SIG-M5 treated with dmso at 0.1 percent for 504 hours (cell line): ENCODE data around the gene UBXN6.

Source experiments
- DNase-seq: peaks from one replicate; lab custom pipeline; 2025; ENCODE audit not compliant: unreplicated experiment; lab: John Stamatoyannopoulos, UW

UBXN6 gene

DNA sequence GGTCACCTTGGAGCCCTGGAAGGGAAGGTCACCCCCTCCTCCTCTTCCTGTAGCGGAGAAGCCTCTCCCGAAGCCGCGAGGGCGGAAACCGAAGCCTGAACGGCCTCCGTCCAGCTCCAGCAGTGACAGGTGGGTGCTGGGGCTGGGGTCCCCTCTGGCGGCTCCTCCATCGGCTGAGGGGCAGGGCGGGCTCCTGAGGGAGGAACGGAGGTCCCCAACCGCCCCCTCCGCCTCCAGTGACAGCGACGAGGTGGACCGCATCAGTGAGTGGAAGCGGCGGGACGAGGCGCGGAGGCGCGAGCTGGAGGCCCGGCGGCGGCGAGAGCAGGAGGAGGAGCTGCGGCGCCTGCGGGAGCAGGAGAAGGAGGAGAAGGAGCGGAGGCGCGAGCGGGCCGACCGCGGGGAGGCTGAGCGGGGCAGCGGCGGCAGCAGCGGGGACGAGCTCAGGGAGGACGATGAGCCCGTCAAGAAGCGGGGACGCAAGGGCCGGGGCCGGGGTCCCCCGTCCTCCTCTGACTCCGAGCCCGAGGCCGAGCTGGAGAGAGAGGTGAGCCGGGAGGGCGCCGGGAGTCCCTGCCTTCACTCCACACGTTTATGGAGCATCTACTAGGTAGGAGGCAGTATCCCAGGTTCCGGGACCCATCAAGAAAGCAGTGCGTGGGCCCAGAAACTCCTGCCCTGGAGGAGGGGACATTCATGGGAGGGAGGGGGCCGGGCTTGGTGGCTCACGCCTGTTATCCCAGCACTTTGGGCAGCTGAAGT lies 36.5 kb upstream of the UBXN6 start:
- DNase-seq, result no peak

DNA sequence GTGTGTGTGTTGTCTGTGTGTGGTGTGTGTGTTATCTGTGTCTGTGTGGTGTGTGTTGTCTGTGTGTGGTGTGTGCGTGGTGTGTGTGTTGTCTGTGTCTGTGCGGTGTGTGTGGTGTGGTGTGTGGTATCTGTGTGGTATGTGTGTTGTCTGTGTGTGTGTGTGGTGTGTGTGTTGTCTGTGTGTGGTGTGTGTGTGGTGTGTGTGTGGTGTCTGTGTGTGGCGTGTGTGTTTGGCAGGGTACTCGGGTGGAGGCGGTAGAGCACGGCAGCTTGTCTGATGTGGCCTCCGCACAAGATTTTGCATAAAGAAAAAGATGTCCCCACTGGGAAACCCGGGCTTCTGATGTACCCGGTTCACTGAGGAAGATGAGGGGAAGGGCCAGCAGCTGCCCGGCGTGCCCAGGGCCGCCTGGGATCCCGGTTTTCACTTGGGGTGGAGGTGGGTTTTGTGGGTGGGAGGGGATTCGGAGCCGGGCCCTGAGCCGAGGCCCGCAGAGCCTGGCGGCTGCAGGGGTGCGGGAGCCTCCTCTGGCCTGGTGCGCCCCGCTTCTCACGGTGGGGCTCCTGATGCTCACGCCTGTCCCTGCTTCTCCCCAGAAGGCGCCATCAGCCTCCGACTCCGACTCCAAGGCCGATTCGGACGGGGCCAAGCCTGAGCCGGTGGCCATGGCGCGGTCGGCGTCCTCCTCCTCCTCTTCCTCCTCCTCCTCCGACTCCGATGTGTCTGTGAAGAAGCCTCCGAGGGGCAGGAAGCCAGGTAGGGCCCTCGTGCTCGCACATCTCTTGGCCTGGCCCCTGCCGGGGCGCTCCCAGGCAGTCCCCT lies 35.7 kb upstream of the UBXN6 start:
- DNase-seq, result no peak

DNA sequence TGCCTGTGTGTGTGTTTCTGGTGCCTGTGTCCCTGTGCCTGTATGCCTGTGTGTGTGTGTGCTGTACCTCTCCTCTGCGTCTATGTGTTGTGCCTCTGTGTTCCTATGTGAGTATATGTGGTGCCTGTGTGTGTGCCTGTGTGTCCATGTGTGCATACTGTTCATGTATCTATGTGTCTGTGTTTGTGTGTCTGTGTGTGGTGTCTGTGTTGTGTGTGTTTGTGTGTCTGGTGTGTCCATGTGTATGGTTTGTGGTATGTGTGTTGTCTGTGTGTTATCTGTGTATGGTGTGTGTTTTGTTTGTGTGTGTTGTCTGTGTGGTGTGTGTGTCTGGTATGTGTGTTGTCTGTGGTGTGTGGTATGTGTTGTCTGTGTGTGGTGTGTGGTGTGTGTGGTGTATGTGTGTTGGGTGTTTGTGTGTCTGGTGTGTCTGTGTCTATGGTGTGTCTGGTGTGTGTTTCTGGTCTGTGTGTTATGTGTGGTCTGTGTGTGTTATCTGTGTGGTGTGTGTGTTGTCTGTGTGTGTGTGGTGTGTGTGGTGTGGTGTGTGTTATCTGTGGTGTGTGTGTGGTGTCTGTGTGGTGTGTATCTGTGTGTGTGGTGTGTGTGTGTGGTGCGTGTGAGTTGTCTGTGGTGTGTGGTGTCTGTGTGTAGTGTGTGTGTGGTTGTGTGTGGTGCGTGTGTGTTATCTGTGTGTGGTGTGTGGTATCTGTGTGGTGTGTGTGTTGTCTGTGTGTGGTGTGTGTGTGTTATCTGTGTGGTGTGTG lies 34.9 kb upstream of the UBXN6 start:
- DNase-seq, result no peak

DNA sequence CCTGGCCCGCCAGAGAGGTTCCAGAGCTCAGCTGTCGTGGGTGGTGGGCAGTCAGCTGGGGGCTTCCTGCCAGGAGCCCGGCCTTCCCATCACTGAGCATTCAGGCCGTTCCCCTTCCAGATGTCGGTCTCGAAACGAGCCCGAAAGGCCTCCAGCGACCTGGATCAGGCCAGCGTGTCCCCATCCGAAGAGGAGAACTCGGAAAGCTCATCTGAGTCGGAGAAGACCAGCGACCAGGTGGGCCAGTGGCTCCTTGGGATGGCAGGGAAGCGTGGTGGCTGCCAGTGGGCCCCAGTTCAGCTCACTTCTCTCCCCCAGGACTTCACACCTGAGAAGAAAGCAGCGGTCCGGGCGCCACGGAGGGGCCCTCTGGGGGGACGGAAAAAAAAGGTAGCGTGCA lies 33.9 kb upstream of the UBXN6 start:
- no peak for DNase-seq

DNA sequence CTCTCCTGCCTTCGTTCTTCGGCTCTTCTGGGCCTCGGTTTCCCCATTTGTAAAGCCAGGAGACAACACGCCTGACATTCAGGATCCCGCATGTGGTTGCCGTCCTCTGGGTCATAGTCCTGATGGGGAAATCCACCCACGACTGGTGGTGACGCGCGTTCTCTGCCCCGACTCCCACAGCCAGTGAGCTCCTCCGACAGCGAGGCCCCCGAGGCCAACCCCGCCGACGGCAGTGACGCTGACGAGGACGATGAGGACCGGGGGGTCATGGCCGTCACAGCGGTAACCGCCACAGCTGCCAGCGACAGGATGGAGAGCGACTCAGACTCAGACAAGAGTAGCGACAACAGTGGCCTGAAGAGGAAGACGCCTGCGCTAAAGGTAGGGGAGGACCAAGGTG lies 30.9 kb upstream of the UBXN6 start:
- DNase-seq, result no peak

DNA sequence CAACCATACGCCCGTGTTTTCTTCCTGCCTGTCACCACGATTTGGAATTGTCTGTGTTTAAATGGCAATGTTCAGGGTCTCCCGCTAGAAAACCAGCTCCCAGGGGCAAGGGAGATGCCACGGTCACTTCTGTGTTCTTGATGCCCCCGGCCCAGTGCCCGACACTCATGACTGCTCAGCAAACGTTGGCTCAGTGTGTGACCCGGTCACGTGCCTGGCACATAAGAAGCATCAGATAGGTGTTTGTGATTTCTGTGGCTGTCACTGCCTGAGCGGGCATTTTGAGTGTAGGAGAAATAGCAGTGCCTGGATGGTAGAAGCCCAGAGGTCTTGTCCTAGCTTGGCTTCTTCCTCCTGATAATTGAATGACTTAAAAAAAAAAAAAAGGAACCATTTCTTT lies 30.0 kb upstream of the UBXN6 start:
- DNase-seq, result no peak

DNA sequence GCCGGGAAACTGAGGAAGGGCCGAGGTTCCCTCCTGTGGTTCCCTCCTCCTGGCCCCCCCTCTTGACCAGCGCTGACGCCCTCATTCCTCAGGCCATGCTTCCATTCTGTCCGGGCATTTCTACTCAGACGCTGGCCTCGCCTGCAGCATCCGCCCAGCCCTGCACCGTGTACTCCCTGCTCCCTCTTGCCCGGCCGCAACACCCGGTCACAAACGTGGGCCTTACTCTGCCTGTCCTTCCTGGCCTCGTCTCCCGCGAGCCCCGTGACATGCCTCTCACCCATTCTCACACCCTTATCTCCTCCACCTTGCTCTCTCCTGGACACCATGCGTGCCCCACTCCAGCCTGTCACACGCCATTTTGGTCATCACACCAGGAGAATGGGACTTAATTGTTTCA lies 25.8 kb upstream of the UBXN6 start:
- no peak for DNase-seq

DNA sequence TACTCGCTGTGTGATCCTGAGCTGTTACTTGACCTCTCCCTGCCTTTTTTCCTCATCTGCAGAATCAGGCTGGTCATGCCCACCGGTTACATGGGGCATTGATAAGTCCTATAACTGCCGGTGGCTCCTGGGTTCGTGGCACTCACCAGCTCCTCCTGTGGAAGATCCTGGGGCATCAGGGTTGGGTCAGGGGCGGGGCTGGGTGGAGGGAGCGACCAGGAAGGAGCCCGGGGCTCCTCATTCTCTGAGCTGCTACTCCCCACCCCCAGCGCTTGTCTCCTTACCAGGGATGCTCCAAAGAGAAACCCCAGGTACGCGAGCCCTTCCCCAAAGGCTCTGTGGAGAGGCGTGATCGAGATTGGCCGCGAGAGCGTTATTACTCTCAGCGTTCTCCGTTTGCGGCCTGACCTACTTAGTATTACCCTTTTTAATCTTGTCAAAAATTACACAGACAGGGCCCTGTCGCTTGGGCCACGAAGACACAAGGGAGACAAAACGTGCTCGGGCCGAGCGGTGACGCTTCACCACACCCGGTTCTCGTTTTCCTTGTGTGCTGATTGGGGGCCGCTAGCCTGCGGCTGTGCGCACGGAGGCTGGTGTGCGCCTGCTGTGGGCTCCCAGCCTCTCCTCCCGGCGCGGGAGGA lies 25.2 kb upstream of the UBXN6 start:
- DNase-seq, result no peak

DNA sequence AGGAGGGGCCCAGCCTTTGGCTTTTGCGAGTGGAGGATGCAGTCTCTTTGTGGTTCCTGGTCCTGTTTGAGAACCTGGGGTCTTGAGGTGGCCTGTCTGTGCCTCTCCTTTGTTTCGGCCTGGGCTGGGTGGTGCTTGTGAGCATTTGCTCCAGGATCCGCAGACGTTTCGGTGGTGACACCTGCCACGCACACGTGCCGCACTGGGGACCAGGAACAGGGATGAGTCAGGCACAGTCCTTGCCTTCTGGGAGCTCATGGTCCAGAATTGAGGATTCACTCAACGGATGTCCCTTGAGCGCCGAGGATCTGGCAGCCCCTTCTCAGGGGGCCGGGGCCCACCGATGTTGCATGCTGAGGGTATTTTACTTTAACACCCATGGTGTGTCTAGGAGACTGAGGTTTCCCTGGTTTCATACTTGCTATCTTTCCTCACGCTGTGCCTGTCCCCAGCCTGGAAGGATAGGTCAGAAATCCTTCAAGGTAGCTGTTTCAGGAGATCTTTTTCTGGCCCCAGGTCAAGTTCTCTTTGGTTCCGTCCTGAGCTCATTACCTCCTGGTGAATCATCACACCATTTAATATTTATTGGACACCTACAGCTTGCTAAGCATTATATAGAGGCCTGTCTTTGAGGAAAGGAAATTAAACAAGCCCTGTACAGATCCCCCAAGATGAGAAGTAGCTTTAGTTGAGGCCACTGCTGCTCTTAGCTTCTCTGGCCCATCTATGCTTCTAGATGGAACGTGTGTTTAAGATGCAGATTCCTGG lies 19.6 kb upstream of the UBXN6 start:
- no peak for DNase-seq

DNA sequence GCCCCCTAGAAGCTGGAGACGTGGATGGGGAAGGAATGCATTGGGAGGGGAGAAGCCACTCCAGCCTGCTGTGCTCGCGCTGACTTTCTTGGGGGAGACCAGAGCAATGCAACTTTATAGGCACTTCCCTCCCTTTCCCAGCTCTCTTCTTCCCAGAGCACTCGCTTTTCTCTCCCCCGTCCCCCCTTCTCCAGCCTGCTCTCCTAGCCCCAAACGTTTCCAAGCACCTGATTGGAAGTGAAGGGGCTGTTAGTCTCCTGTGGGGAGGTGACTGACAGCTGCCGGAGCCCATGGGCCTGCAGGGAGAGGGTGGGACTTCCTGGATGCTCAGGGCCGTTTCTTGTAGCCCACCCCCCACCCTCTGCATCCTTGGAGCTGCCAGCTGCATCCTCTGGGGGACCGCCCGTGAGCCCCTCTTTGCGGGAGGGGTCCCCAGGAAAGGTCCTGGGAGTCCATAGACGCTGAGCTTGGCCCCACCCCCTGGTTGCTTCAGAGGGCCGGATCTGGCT lies 17.0 kb upstream of the UBXN6 start:
- no peak for DNase-seq

DNA sequence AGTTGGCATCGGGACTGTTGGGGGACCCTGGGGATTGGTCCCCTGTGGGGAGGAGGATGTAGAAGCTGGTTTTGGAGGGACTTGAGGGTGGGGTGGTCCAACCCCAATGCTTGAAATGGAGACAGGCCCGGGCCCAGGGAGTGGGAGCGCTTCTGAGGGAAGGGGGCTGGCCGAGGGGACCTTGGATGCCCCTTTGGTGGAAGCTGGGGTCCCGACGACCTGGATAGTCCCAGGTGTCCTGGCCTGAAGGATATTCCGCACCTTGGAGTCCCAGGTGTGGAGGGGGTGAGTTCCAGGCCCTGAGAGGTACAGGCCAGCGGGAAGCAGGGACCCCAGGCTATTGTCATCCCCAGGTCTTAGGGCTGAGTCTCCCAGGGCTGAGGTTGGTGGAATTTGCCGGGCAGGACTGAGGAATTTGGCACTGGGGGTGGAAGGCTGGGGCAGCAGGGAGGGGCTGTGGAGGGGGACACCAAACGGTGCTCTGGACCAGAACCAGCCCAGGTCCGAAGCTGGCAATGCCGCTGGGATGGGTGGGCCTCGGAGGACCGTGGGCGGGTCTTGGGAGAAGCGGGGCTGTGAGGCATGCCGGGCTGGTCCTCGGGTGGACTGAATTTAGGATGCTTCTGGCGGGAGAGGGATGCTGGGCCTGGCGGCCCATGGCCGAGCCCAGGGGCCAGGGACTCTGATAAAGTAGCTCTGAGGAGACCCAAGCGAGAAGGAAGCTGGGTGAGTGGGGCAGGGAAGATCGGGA lies 16.3 kb upstream of the UBXN6 start:
- no peak for DNase-seq

DNA sequence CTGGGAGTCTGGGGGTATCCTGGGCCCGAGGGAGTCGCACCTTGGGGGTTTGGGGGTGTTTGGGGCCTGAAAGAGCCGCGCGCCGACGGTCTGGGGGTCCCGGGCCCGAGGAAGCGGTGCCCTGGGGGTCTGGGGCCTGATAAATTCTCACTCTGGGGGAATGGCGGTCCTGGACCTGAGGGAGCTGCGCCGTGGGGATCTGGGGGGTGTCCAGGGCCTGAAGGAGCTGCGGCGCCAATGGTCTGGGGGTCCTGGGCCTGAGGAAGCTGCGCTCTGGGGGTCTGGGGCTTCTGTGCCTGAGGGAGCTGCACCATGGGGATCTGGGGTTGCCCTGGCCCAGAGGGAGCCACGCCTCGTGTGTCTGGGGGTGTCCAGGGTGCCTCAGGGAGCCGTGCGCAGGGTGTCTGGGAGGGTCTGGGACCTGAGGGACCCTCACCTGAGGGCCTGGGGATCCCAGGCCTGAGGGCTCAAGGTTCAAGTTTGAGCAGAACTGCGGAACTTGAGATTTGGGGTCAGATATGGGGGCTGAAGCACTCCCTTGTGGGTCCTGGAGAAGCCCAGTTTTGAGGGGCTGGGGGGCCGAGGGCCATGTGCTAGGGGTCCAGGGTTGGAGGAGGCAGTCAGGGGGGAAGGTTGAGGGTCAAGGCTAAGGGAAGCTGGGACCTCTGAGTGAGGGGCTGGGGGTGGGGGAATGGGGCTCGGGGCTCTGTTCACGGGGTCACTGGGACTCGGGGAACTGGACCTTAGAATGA lies 15.6 kb upstream of the UBXN6 start:
- no peak for DNase-seq

DNA sequence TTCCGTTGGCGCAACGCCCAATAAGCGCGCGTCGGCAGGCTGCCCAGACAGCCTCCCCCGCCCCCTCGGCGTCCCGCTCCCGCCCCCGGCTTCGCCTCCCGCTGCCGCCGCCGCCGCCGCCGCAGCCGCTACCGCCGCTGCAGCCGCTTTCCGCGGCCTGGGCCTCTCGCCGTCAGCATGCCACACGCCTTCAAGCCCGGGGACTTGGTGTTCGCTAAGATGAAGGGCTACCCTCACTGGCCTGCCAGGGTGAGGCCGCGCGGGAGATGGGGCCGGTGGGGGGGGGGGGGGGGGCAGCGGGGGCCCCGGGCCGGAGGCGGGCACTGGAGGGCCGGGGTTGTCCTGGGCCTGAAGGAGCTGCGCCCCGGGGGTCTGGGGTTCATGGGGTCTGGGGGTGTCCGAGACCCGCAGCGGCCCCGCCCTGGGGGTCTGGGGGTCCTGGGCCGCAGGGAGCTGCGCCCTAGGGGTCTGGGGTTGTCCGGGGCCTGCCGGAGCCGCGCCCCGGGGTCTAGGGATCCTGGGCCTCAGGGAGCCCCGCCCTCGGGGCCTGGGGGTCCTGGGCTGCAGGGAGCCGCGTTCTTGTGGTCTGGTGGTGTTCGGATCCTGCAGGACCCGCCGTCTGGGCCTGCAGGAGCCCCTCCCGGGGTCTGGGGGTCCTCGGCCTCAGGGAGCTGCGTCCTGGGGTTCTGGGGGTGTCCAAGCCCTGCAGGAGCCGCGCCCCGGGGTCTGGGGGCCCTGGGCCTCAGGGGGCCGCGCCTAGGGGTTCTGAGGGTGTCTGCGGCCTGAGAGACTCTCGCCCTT lies 14.8 kb upstream of the UBXN6 start, which contains the start of gene HDGFL2:
HDGFL2 (plus strand) TSS at position 124 of the 801 bp plus-strand sequence; CDS start at position 178, 54 bp downstream.
- no peak for DNase-seq

DNA sequence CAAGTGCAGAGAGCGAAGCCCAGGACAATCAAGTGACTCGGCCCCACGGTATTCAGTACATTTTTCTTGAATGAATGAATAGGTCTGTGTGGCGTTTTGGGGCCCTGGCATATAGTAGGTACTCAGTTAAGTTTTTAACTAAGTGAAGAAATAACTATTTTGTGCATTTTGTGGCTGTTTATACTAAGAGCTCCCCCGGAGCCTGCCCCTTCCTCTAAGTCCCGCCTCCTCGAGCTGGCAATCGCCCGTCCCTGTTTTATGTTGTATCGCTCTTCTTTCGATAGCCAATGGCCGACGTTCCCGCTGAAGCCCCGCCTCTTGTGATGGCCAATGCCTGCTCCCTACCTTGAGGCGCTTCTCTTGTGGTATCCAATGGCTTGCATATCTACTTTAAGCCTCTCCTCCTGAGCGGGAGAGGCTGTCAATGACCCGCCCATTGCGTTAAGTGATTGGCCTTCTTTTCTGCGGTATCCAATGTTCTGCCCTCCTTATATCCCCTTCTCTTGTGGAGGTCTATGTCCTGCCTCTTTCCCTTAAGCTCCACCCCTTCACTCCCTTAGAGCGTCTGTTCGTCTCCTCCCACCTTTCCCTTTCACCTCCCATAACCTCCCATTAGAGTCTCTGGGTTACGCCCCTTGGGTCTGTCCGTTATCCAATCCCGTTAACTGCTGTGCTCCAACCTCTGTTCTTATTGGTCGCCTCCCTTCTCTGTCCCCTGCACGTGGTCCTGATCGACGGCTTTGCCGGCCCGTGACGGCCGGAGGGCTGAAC lies 14.0 kb upstream of the UBXN6 start:
- DNase-seq, result peak; percentile 100

DNA sequence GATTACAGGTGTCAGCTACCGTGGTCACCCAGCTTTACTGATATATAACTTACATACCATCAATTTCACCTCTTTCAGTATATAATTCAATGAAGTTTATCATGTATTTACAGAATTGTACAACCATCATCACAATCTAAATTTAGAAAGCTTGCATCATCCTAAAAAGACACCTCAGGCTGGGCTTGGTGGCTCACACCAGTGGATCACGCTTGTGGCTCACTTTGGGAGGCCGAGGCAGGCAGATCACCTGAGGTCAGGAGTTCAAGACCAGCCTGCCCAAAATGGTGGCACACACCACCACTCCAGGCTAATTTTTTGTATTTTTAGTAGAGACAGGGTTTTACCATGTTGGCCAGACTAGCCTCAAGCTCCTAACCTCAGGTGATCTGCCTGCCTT lies 10.2 kb upstream of the UBXN6 start:
- DNase-seq, result no peak

DNA sequence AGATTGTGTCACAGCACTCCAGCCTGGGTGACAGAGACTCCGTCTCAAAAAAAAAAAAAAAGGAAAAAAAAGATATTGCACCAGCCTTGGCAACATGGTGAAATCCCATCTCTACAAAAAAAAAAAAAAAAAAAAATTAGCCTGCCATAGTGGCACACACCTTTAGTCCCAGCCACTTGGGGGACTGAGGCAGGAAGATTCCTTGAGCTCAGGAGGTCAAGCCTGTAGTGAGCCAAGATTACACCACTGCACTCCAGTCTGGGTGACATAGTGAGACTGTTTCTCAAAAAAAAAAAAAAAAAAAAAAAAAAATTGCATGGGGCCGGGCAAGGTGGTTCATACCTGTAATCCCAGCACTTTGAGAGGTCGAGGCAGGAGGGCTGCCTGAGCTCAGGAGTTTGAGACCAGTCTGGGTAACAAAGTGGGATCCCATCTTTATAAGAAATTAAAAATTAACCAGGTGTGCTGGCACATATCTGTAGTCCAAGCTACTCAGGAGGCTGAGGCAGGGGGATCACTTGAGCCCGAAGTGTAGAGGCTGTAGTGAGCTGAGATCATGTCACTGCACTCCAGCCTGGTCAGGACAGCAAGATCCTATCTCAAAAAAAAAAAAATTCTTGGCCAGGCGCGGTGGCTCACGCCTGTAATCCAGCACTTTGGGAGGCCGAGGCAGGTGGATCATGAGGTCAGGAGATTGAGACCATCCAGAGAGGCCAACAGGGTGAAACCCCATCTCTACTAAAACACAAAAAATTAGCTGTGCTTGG lies 7.4 kb upstream of the UBXN6 start:
- no peak for DNase-seq
